Panc1 (cell line): Measurements from ENCODE around the gene FTSJ3. TPM values are rescaled to one million over a fixed set of nuclear protein-coding genes. Genes with fewer than 3 reads are reported as not detected.

Source experiments
- ATAC-seq: fragments of 200-7000 bp; cut with Tn5 transposase; 2 replicates; pipeline ENCODE4 v1.9.1; 2020; ENCODE audit warnings: mild to moderate bottlenecking, moderate library complexity
- BruUV-seq: library from RNA; stranded (reverse); fragments of 400-500 nt; replicated peaks from 2 replicates; lab custom pipeline; 2021; lab: Mats Ljungman, UMichigan
- CTCF ChIA-PET: fragments of 300-600 bp; sonication (Branson Sonifier 250); formaldehyde crosslinking; loops from one replicate; lab custom pipeline; 2022; ENCODE audit warnings: antibody characterized with exemption; lab: Charles Lee
- POLR2A ChIA-PET: fragments of 300-600 bp; sonication (Branson Sonifier 250); formaldehyde crosslinking; loops from one replicate; lab custom pipeline; 2022; ENCODE audit warnings: antibody characterized with exemption; lab: Charles Lee
- DNase-seq: peaks from one replicate; pipeline ENCODE4 v3.0.0-alpha.2; 2010; ENCODE audit warnings: low read depth, low spot score
- H3K27ac ChIP-seq: 2 replicates; pipeline ENCODE4 v1.5.1; 2011; ENCODE audit warnings: mild to moderate bottlenecking, low read length, inconsistent platforms
- H3K27me3 ChIP-seq: fragments of 200-500 bp; sonication (Bioruptor generic); 2 replicates; pipeline ENCODE4 v1.6.0; 2014; ENCODE audit warnings: low read length, inconsistent platforms; ENCODE audit not compliant: control insufficient read depth, insufficient read depth
- H3K36me3 ChIP-seq: fragments of 200-500 bp; sonication (Bioruptor generic); 2 replicates; pipeline ENCODE4 v1.5.1; 2014; ENCODE audit warnings: inconsistent platforms, mild to moderate bottlenecking, low read length, moderate library complexity; ENCODE audit not compliant: control insufficient read depth, insufficient read depth
- H3K4me1 ChIP-seq: 2 replicates; pipeline ENCODE4 v1.5.1; 2011; ENCODE audit warnings: inconsistent platforms, mild to moderate bottlenecking, low read length, moderate library complexity; ENCODE audit not compliant: control insufficient read depth, insufficient read depth
- H3K4me3 ChIP-seq, 2 experiments: 2 replicates each; pipeline ENCODE4 v1.5.1; 2011 to 2012; ENCODE audit warnings: low read depth in 2 of 2, low read length in 2 of 2, mild to moderate bottlenecking in 2 of 2, inconsistent platforms in 1 of 2, moderate library complexity in 1 of 2
- H3K9me3 ChIP-seq: fragments of 200-500 bp; sonication (Bioruptor generic); 2 replicates; pipeline ENCODE4 v1.5.1; 2014; ENCODE audit warnings: low read depth, mild to moderate bottlenecking, inconsistent platforms, low read length, moderate library complexity; ENCODE audit not compliant: control insufficient read depth, insufficient read depth
- POLR2AphosphoS5 ChIP-seq: IDR thresholded peaks from 2 replicates; pipeline ENCODE4 v1.6.1; 2012; ENCODE audit warnings: mild to moderate bottlenecking, low read depth, low read length, moderate library complexity
- REST ChIP-seq, 2 experiments: IDR thresholded peaks; 2 replicates each; pipeline ENCODE4 v1.6.1; 2011 to 2012; ENCODE audit warnings: low read depth in 2 of 2, control low read depth in 1 of 2, low read length in 1 of 2, mild to moderate bottlenecking in 1 of 2, moderate library complexity in 1 of 2; ENCODE audit not compliant: insufficient read depth in 1 of 2
- SIN3A ChIP-seq: IDR thresholded peaks from 2 replicates; pipeline ENCODE4 v1.6.1; 2012; ENCODE audit warnings: low read depth, mild to moderate bottlenecking, low read length, moderate library complexity, borderline replicate concordance; ENCODE audit not compliant: insufficient read depth
- TCF7L2 ChIP-seq: IDR thresholded peaks from 2 replicates; pipeline ENCODE4 v1.6.1; 2011; ENCODE audit warnings: mild to moderate bottlenecking, low read depth, low read length, inconsistent platforms
- in situ Hi-C: cut with HindIII; loops from 2 replicates; pipeline ENCODE4 v1.10.0; 2016; ENCODE audit warnings: low sequenced_read_pairs, low pct_unique_long_range_greater_than_20kb
- intact Hi-C: fragments of 100-400 bp; cut with micrococcal nuclease; formaldehyde crosslinking; loops from one replicate; pipeline ENCODE4 v1.10.0; 2022; ENCODE audit not compliant: unreplicated experiment
- total RNA-seq: library from RNA; stranded (reverse); gene quantifications from one replicate; pipeline ENCODE4 v1.2.1, GENCODE V29; 2021; ENCODE audit not compliant: unreplicated experiment
- TF ChIP-seq, protein P1 (sequence below): fragments of 450-650 bp; IDR thresholded peaks from 2 replicates; pipeline ENCODE4 v1.5.1; 2017; ENCODE audit warnings: mild to moderate bottlenecking

Gene FTSJ3
- total RNA-seq, 1 experiment from 2014 or later, result 41.3 TPM

- ChIA-PET POLR2A (interaction anchor here (0.5 to 1.2 kb wide), 3 partner anchors 13 to 1858 kb away, joined by 3 to 4 read pairs (median 4); no protein-coding TSS in a partner anchor), CTCF (no interaction called here)
- Histone ChIP-seq H3K27me3 (no peaks in the 10 kb centered on the region), H3K4me1 (peaks cover 15% of the 10 kb centered on the region), H3K27ac (no peak overlapping the region), H3K4me3 (no peak overlapping the region), H3K9me3 (no peaks in the 10 kb centered on the region), H3K36me3 (peaks cover 40% of the 10 kb centered on the region)
- TF ChIP-seq SIN3A (no peak), TCF7L2 (no peak), REST (IDR thresholded peaks at IDR 0.05; ENCODE audit: insufficient read depth in 1 of 2, low read depth in 2 of 2, low read length in 1 of 2) (no peak), POLR2AphosphoS5 (no peak)
- TF ChIP-seq, protein P1, sequence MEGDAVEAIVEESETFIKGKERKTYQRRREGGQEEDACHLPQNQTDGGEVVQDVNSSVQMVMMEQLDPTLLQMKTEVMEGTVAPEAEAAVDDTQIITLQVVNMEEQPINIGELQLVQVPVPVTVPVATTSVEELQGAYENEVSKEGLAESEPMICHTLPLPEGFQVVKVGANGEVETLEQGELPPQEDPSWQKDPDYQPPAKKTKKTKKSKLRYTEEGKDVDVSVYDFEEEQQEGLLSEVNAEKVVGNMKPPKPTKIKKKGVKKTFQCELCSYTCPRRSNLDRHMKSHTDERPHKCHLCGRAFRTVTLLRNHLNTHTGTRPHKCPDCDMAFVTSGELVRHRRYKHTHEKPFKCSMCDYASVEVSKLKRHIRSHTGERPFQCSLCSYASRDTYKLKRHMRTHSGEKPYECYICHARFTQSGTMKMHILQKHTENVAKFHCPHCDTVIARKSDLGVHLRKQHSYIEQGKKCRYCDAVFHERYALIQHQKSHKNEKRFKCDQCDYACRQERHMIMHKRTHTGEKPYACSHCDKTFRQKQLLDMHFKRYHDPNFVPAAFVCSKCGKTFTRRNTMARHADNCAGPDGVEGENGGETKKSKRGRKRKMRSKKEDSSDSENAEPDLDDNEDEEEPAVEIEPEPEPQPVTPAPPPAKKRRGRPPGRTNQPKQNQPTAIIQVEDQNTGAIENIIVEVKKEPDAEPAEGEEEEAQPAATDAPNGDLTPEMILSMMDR, result no peak
- no peak for ATAC-seq
- in situ Hi-C loops (no loop called here), intact Hi-C loops (no loop called here)
- no peak for DNase-seq
- BruUV-seq, result no TSS peak
Observed at GRCh38 chr17:63830278-63830677, 2.8 kb upstream of the FTSJ3 start.

DNA sequence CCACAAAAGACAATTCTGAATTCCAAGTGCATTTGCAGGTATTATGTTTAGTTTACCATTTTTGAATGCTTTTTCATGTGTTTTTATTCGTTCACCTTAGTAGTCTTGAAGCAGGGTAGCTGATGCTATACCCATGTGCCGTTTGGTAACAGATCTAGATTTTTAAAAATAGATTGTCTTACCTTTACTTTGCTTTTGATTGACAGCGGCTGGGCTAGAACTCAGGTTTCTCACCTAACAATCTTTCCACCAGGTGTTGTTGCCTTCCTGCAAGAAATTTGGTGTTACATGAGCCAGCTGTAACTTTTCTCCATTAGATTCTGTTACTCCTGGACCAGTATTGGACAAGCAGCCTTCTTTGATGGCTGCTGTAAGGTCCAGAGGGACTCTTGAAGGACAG lies 1.5 kb upstream of the FTSJ3 start:
- peaks cover 13% of the 10 kb centered on the region for H3K4me1 ChIP-seq
- no peak for TF ChIP-seq POLR2AphosphoS5
- TF ChIP-seq, protein P1, result no peak
- no peak for TF ChIP-seq REST (IDR thresholded peaks at IDR 0.05; ENCODE audit: insufficient read depth in 1 of 2, low read depth in 2 of 2, low read length in 1 of 2)
- no peak for TF ChIP-seq SIN3A
- TF ChIP-seq TCF7L2, result no peak
- in situ Hi-C loops (no loop called here), intact Hi-C loops (no loop called here)
- H3K9me3 ChIP-seq, result no peaks in the 10 kb centered on the region
- no peaks in the 10 kb centered on the region for H3K27me3 ChIP-seq
- peaks cover 45% of the 10 kb centered on the region for H3K36me3 ChIP-seq
- ChIA-PET POLR2A (interaction anchor here (0.6 to 0.7 kb wide), 2 partner anchors 10 to 38 kb away, joined by 3 read pairs; no protein-coding TSS in a partner anchor), CTCF (no interaction called here)
- no peak for DNase-seq
- H3K27ac ChIP-seq, result 0 out of 2 replicates have a peak overlapping the region, but pooled peaks have one; percentile 95
- H3K4me3 ChIP-seq, result peak overlapping the region in 1 of 2 experiments; percentile 96; a peak in 1 of 4 replicates
- no peak for ATAC-seq
- BruUV-seq, result no TSS peak
